MCF 10A (cell line): ENCODE data around the gene LRMDA. TPM values are rescaled to one million over a fixed set of nuclear protein-coding genes. Genes with fewer than 3 reads are reported as not detected.

Experiments used
- BruUV-seq: library from RNA; stranded (reverse); fragments of 400-500 nt; replicated peaks from 2 replicates; lab custom pipeline; 2021; lab: Mats Ljungman, UMichigan
- CTCF ChIA-PET: fragments of 300-600 bp; sonication (Branson Sonifier 250); formaldehyde crosslinking; extraction: SDS; loops from one replicate; lab custom pipeline; 2021; ENCODE audit warnings: antibody characterized with exemption, inconsistent platforms; lab: Yijun Ruan, JAX
- POLR2A ChIA-PET: fragments of 300-600, 350-650 bp; sonication (Branson Sonifier 250); formaldehyde crosslinking; extraction: SDS; loops from one replicate; lab custom pipeline; 2020; ENCODE audit warnings: antibody characterized with exemption, inconsistent platforms; lab: Yijun Ruan, JAX
- DNase-seq: peaks from one replicate; pipeline ENCODE4 v3.0.0-alpha.2; 2018; ENCODE audit not compliant: unreplicated experiment
- H3K27ac Mint-ChIP-seq: one replicate; pipeline ENCODE4 v1.8.0; 2022; ENCODE audit warnings: mild to moderate bottlenecking, low read depth, mixed read lengths; ENCODE audit not compliant: unreplicated experiment
- H3K27me3 Mint-ChIP-seq: one replicate; pipeline ENCODE4 v1.8.0; 2022; ENCODE audit warnings: mixed read lengths; ENCODE audit not compliant: insufficient read depth, unreplicated experiment
- H3K36me3 Mint-ChIP-seq: one replicate; pipeline ENCODE4 v1.8.0; 2022; ENCODE audit warnings: mild to moderate bottlenecking, moderate library complexity, mixed read lengths; ENCODE audit not compliant: insufficient read depth, unreplicated experiment
- H3K4me1 Mint-ChIP-seq: one replicate; pipeline ENCODE4 v1.8.0; 2022; ENCODE audit warnings: mixed read lengths; ENCODE audit not compliant: insufficient read depth, unreplicated experiment
- H3K4me3 Mint-ChIP-seq: one replicate; pipeline ENCODE4 v1.8.0; 2022; ENCODE audit warnings: mild to moderate bottlenecking, moderate library complexity, mixed read lengths; ENCODE audit not compliant: unreplicated experiment
- H3K9me3 Mint-ChIP-seq: one replicate; pipeline ENCODE4 v1.8.0; 2022; ENCODE audit warnings: mixed read lengths; ENCODE audit not compliant: unreplicated experiment
- intact Hi-C: fragments of 100-400 bp; cut with micrococcal nuclease; formaldehyde crosslinking; loops from 2 replicates; pipeline ENCODE4 v1.14.1; 2022
- total RNA-seq: library from RNA; stranded (reverse); gene quantifications from 2 replicates; pipeline ENCODE4 v1.2.3, GENCODE V29; 2022
- TF ChIP-seq, protein P1 (sequence below): fragments of 200-600 bp; IDR thresholded peaks from one replicate; pipeline ENCODE4 v1.8.0; 2022; ENCODE audit warnings: antibody characterized with exemption, mild to moderate bottlenecking; ENCODE audit not compliant: unreplicated experiment

Gene LRMDA
- total RNA-seq, 1 experiment from 2014 or later = not detected

DNA sequence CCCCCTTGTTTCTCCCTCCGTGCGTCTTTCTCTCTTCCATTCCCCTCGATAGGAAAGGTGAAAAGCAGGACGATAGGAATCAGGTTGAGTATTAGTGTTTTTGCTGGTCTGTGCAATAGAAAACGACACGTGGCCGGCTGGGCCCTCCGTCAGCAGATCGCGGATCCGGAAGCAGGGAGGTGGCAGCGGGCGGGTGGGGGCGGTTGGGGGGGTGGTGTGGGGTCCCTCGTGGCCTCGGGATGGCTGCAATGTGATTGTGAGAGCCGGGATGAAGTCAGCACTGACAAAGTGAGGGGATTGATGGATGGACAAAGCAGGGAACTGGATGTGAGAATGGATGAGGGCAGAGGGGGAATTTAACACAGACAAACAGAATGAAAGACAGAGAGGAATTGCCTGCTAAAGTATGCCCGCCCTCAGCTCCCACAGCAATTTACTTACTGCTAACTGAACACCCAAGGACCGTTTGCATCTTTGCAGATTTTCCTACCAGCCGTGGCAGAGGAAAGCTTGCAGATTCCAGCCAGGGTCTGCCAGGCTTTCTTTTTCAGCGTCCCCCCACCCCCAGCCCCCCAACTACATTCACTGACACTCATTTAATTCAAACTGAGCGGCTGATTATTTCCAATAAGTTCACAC, 280.9 kb downstream of the LRMDA start:
- TF ChIP-seq, protein P1, sequence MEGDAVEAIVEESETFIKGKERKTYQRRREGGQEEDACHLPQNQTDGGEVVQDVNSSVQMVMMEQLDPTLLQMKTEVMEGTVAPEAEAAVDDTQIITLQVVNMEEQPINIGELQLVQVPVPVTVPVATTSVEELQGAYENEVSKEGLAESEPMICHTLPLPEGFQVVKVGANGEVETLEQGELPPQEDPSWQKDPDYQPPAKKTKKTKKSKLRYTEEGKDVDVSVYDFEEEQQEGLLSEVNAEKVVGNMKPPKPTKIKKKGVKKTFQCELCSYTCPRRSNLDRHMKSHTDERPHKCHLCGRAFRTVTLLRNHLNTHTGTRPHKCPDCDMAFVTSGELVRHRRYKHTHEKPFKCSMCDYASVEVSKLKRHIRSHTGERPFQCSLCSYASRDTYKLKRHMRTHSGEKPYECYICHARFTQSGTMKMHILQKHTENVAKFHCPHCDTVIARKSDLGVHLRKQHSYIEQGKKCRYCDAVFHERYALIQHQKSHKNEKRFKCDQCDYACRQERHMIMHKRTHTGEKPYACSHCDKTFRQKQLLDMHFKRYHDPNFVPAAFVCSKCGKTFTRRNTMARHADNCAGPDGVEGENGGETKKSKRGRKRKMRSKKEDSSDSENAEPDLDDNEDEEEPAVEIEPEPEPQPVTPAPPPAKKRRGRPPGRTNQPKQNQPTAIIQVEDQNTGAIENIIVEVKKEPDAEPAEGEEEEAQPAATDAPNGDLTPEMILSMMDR = no peak
- Mint-ChIP-seq H3K4me3 (no peak overlapping the region), H3K36me3 (no peaks in the 10 kb centered on the region), H3K27me3 (peaks cover 6% of the 10 kb centered on the region), H3K27ac (no peak overlapping the region), H3K4me1 (no peaks in the 10 kb centered on the region), H3K9me3 (no peaks in the 10 kb centered on the region)
- DNase-seq = no peak
- POLR2A ChIA-PET = no interaction called here
- no TSS peak for BruUV-seq
- CTCF ChIA-PET = interaction anchor here (0.7 kb wide), 1 partner anchor 13 kb away, joined by 4 read pairs; no protein-coding TSS in a partner anchor
- intact Hi-C loops = loop anchor here (10.0 kb wide), 1 partner anchor 308 kb away; the partner anchor contains the start of gene ZNF503

DNA sequence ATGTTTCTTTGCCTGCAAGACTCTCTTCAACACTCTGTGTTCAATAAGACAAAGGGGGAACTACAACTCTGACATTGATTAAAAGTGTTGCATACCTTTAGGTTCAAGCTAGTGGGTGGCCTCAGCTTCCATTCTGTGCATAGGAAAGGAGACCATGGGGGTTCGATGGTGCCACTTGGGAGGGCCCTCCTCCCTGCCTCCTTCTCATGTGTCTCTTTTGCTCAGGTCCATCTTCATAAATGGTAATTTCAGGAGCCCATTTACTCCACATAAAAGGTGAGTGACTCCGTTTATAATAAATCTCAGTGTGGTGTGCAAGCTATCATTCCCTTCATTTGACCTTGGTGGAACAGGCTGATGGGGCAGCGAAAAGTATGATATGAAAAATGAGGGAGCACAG, 285.1 kb downstream of the LRMDA start:
- ChIA-PET POLR2A (interaction anchor here (0.7 kb wide), 1 partner anchor 199 kb away, joined by 3 read pairs; no protein-coding TSS in a partner anchor), CTCF (no interaction called here)
- no peak overlapping the region for H3K27ac Mint-ChIP-seq
- H3K9me3 Mint-ChIP-seq = no peaks in the 10 kb centered on the region
- peaks cover 20% of the 10 kb centered on the region for H3K4me1 Mint-ChIP-seq
- TF ChIP-seq, protein P1 = no peak
- intact Hi-C loops = loop anchor here (10.0 kb wide), 1 partner anchor 312 kb away; the partner anchor contains the start of gene ZNF503
- H3K27me3 Mint-ChIP-seq = peaks cover 6% of the 10 kb centered on the region
- no TSS peak for BruUV-seq
- no peak for DNase-seq
- H3K36me3 Mint-ChIP-seq = no peaks in the 10 kb centered on the region
- H3K4me3 Mint-ChIP-seq = no peak overlapping the region

DNA sequence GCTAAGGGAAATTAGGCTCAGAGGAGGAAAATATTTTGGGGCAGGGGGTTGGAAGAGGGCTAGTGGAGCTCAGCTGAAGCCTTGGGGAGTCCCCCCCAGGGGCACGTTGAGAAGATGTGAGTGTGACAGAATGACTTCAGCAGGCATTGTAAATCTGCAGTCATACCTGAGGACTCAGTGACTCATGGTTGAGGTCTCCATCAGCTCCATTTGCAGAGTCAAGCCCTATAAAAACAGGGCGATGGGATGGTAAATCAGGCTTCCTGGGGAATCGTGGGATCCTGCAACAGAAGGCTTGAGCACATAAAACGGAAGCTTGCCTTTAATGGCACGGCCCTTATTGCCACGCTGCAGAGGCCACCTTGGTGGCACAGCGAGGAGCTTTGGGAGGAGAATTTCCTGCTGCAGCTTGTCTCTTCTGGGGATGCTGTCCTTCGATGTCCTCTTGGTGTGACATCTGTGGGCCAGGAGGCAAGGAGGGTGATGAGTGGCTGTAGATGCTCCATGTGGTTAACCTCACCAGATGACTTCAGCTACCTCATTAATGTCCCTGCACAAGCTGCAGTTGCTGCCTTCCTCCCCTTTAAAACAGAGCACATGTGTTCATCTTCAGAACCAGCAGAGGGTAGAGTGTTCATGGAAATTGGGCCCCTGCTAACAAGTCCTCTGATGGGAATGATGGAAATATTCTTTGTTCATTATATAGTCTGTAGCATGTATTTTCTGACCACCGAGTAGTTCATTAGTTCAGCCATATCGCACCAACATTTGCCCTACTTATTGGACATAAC, 285.9 kb downstream of the LRMDA start:
- Mint-ChIP-seq H3K27me3 (peaks cover 6% of the 10 kb centered on the region), H3K9me3 (no peaks in the 10 kb centered on the region), H3K27ac (no peak overlapping the region), H3K4me1 (peaks cover 20% of the 10 kb centered on the region), H3K36me3 (no peaks in the 10 kb centered on the region), H3K4me3 (no peak overlapping the region)
- ChIA-PET POLR2A (interaction anchor here (0.7 kb wide), 1 partner anchor 198 kb away, joined by 3 read pairs; no protein-coding TSS in a partner anchor), CTCF (interaction anchor here (0.6 to 0.7 kb wide), 2 partner anchors 399 to 621 kb away, joined by 3 read pairs; no protein-coding TSS in a partner anchor)
- TF ChIP-seq, protein P1 = no peak
- no TSS peak for BruUV-seq
- intact Hi-C loops = loop anchor here (10.0 kb wide), 1 partner anchor 313 kb away; the partner anchor contains the start of gene ZNF503
- no peak for DNase-seq

DNA sequence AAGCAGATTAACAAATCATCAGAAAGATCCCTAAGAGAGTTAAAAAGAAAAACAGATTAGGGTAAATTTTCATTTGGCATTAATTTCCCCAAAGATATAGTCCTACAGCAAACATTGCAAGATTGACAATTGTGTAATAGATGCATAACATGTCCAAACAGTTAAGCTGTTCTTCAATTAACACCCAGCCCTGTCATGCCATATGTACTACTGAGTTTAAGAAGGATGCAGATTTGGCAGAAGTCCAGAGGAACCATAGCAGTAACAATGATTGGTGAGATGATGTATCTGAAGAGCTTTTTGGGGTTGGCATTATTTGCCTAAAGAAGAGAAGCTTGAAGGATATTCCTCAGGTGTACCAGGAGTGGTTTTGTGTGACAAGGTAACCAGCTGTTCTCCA, 287.6 kb downstream of the LRMDA start:
- BruUV-seq = no TSS peak
- intact Hi-C loops = loop anchor here (10.0 kb wide), 1 partner anchor 314 kb away; the partner anchor contains the start of gene ZNF503
- Mint-ChIP-seq H3K9me3 (no peaks in the 10 kb centered on the region), H3K4me3 (no peak overlapping the region), H3K27ac (no peak overlapping the region), H3K36me3 (no peaks in the 10 kb centered on the region), H3K27me3 (peaks cover 6% of the 10 kb centered on the region), H3K4me1 (peaks cover 20% of the 10 kb centered on the region)
- CTCF ChIA-PET = no interaction called here
- TF ChIP-seq, protein P1 = no peak
- DNase-seq = peak; percentile 57
- POLR2A ChIA-PET = interaction anchor here (1.0 kb wide), 1 partner anchor 17 kb away, joined by 3 read pairs; no protein-coding TSS in a partner anchor
